ENCODE results near the gene PPP4R2.

PPP4R2 gene

DNA sequence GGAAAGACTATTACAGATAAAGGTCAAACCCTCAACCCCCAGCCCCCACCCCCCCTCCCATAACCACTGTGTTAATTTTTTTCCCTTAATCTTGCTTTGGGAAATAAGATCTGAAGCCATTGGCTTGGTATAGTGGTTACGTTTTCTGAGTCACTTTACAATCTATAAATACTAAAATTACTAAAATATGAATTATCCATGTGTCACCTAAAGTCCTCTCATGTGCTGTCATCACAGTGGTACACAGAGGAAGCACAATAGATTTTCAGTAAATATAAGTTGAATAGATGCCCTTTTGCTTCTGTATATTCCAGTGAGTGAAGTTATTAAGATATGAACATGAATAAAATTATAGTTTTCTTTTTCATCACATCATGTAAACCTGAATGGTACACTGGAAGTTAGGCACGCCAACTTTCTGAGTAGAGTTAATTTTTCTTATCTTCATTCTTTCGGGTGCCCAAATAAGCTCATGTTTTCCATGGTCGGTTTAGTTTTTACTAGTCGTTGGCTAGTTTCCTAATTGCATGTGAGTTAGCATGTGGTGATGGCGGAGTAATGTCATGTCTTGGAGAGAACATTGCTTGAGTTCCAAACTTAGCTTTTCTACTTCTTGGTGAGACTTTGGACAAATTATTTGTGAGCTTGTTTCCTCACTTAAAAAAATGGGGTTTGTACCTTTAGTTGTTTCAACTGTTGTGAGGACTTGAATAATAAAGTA is 11.5 kb downstream of the PPP4R2 start:
- TF ChIP-seq, protein P1, sequence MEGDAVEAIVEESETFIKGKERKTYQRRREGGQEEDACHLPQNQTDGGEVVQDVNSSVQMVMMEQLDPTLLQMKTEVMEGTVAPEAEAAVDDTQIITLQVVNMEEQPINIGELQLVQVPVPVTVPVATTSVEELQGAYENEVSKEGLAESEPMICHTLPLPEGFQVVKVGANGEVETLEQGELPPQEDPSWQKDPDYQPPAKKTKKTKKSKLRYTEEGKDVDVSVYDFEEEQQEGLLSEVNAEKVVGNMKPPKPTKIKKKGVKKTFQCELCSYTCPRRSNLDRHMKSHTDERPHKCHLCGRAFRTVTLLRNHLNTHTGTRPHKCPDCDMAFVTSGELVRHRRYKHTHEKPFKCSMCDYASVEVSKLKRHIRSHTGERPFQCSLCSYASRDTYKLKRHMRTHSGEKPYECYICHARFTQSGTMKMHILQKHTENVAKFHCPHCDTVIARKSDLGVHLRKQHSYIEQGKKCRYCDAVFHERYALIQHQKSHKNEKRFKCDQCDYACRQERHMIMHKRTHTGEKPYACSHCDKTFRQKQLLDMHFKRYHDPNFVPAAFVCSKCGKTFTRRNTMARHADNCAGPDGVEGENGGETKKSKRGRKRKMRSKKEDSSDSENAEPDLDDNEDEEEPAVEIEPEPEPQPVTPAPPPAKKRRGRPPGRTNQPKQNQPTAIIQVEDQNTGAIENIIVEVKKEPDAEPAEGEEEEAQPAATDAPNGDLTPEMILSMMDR (IDR thresholded peaks at IDR 0.05; ENCODE audit: low read depth, low read length) = no peak
- no peak overlapping the region for H3K4me3 ChIP-seq (ENCODE audit: low read depth, low read length)

- H3K4me3 ChIP-seq (ENCODE audit: low read depth, low read length) = no peak overlapping the region
- TF ChIP-seq, protein P1 (IDR thresholded peaks at IDR 0.05; ENCODE audit: low read depth, low read length) = no peak
Measured at GRCh38 chr3:73009008-73009407, 12.4 kb downstream of the PPP4R2 start.

DNA sequence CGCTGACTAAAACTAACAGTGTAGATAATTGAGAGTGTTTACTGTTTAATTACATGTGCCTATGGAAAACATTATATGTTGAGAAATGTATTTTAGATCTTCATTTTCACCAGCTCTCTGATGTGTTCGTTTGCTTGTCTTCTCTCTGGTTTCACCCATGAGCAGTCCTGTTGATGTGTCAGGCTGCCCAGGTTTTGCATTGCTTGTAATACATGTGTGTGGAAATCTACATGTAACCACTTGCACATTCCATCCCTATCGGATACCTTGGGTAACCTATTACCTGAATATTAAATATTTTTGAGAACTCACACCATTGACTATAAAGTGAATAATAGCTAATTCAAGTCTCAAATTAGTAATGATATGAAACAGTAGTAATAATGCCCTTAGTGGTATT is 13.1 kb downstream of the PPP4R2 start:
- TF ChIP-seq, protein P1 (IDR thresholded peaks at IDR 0.05; ENCODE audit: low read depth, low read length) = no peak

GRCh38 chr3:73010158-73010557 is 13.5 kb downstream of the PPP4R2 start:
- TF ChIP-seq, protein P1 (IDR thresholded peaks at IDR 0.05; ENCODE audit: low read depth, low read length) = no peak
- no peak overlapping the region for H3K4me3 ChIP-seq (ENCODE audit: low read depth, low read length)

More for the DNA sequence above, 13.1 kb downstream of the PPP4R2 start:
- no peak overlapping the region for H3K4me3 ChIP-seq (ENCODE audit: low read depth, low read length)

- TF ChIP-seq, protein P1 (IDR thresholded peaks at IDR 0.05; ENCODE audit: low read depth, low read length) = no peak
- H3K4me3 ChIP-seq (ENCODE audit: low read depth, low read length) = no peak overlapping the region
Measured at GRCh38 chr3:73018298-73018697, 21.7 kb downstream of the PPP4R2 start.

GRCh38 chr3:73018790-73019441 is 22.3 kb downstream of the PPP4R2 start:
- TF ChIP-seq, protein P1 (IDR thresholded peaks at IDR 0.05; ENCODE audit: low read depth, low read length) = no peak
- no peak overlapping the region for H3K4me3 ChIP-seq (ENCODE audit: low read depth, low read length)

DNA sequence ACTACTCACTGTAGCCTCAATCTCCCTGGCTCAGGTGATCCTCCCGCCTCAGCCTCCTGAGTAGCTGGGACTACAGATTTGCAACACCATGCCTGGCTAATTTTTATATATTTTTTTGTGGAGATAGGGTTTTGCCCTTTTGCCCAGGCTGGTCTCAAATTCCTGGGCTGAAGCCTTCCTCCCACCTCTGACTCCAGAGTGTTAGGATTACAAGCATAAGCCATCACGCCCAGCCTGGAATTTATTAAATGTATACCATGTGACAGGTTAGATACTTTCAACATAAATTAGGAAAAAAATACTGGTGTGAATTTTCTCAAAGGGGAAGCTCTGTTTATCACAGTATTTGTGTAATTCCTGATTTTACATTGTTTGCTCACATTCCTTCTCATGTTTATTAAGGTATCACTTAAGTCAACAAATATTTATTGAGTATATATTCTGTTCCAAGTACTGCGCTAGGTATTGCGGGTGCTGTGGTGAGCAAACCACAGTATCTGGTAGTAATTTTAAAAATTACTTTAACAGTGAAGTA is 24.8 kb downstream of the PPP4R2 start:
- TF ChIP-seq, protein P1 (IDR thresholded peaks at IDR 0.05; ENCODE audit: low read depth, low read length) = no peak
- H3K4me3 ChIP-seq (ENCODE audit: low read depth, low read length) = no peak overlapping the region
